Stomach (tissue), 4 donors: ENCODE measurements around the gene TAF13.

ENCODE experiments used
- CTCF ChIP-seq, 7 experiments: fragments of 450-650 bp in 4 of 7; fragments of 200-600 bp in 3 of 7; sonication (generic) in 3 of 7; IDR thresholded peaks; one replicate each; pipeline ENCODE4 v1.5.1; 2016 to 2019; ENCODE audit warnings: antibody characterized with exemption in 7 of 7, control low read depth in 2 of 7, mild to moderate bottlenecking in 1 of 7
- POLR2A ChIP-seq, 4 donors: fragments of 450-650 bp; IDR thresholded peaks; one replicate each; pipeline ENCODE4 v1.6.1; 2016; ENCODE audit warnings: antibody characterized with exemption in 4 of 4, control low read depth in 2 of 4, mild to moderate bottlenecking in 1 of 4, moderate library complexity in 1 of 4
- POLR2AphosphoS5 ChIP-seq, 3 donors: sonication (generic); formaldehyde crosslinking; IDR thresholded peaks; one replicate each; pipeline ENCODE4 v1.6.1; 2016; ENCODE audit warnings: antibody characterized with exemption in 3 of 3

GRCh38 chr1:109034382-109034781, 41.4 kb downstream of the TAF13 start:
- TF ChIP-seq CTCF (IDR thresholded peaks at IDR 0.05) (no peak), POLR2A (IDR thresholded peaks at IDR 0.05) (no peak), POLR2AphosphoS5 (IDR thresholded peaks at IDR 0.05) (no peak)
